ENCODE data around the gene DNAJB13.

DNA sequence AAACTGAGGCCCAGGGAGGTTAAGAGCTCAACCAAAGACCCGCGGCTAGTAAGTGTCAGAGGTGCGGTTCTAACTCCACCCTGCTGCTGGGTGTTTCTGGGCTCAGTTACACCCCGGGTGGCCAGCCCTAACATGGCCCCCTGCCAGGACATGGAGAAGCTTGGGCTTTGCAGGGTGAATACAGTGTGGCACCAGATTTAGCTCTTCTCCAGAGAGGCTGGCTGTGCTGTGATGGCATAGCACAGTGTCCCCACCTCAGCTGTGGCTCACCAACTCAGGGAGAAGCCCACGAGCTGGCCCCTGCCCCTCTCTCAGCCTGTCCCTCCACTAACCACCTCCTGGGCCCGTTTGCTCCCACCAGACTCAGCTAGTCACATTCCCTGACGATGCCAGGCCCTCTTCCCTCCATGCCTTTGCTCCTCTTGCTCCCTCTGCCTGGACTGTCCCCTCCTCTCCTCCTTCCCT, 51.0 kb downstream of the DNAJB13 start:
- TF ChIP-seq, protein P1, sequence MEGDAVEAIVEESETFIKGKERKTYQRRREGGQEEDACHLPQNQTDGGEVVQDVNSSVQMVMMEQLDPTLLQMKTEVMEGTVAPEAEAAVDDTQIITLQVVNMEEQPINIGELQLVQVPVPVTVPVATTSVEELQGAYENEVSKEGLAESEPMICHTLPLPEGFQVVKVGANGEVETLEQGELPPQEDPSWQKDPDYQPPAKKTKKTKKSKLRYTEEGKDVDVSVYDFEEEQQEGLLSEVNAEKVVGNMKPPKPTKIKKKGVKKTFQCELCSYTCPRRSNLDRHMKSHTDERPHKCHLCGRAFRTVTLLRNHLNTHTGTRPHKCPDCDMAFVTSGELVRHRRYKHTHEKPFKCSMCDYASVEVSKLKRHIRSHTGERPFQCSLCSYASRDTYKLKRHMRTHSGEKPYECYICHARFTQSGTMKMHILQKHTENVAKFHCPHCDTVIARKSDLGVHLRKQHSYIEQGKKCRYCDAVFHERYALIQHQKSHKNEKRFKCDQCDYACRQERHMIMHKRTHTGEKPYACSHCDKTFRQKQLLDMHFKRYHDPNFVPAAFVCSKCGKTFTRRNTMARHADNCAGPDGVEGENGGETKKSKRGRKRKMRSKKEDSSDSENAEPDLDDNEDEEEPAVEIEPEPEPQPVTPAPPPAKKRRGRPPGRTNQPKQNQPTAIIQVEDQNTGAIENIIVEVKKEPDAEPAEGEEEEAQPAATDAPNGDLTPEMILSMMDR (IDR thresholded peaks at IDR 0.05; ENCODE audit: low read length): no peak
- no peak for TF ChIP-seq EZH2 (IDR thresholded peaks at IDR 0.05; ENCODE audit: borderline replicate concordance, low read length)
